IMR-90 (cell line): ENCODE results near the gene COL19A1. TPM values are rescaled to one million over a fixed set of nuclear protein-coding genes. Genes with fewer than 3 reads are reported as not detected.
"Not testable (repeated sequence)": the region's sequence is repeated elsewhere in the genome, so short reads cannot be mapped to it uniquely, and the experiment has no call there.

Source experiments
- ATAC-seq: fragments of 200-7000 bp; cut with Tn5 transposase; 2 replicates; pipeline ENCODE4 v1.9.1; 2020; ENCODE audit warnings: low read depth, mild to moderate bottlenecking, moderate library complexity
- BruUV-seq: library from RNA; stranded (reverse); fragments of 400-500 nt; replicated peaks from 2 replicates; lab custom pipeline; 2021; lab: Mats Ljungman, UMichigan
- CTCF ChIA-PET: fragments of 300-600 bp; formaldehyde crosslinking; extraction: SDS; loops from one replicate; lab custom pipeline; 2021; ENCODE audit warnings: antibody characterized with exemption; lab: Yijun Ruan, JAX
- POLR2A ChIA-PET: fragments of 300-600 bp; sonication (Branson Sonifier 250); formaldehyde crosslinking; loops from one replicate; lab custom pipeline; 2022; ENCODE audit warnings: antibody characterized with exemption; ENCODE audit not compliant: unreplicated experiment; lab: Charles Lee
- DNase-seq: peaks from one replicate; pipeline ENCODE4 v3.0.0; 2013
- H2AFZ ChIP-seq: replicated peaks from 2 replicates; pipeline ENCODE3; 2013; ENCODE audit warnings: low read length, mild to moderate bottlenecking; ENCODE audit not compliant: poor library complexity
- H2AK5ac ChIP-seq: 2 replicates; pipeline ENCODE4 v1.6.1; 2013; ENCODE audit warnings: low read depth, low read length, inconsistent platforms
- H2AK9ac ChIP-seq: replicated peaks from 2 replicates; pipeline ENCODE3; 2013; ENCODE audit warnings: mild to moderate bottlenecking, low read depth, low read length, moderate library complexity; ENCODE audit not compliant: poor library complexity
- H2BK120ac ChIP-seq: 2 replicates; pipeline ENCODE4 v1.6.1; 2013; ENCODE audit warnings: low read depth, low read length, inconsistent platforms
- H2BK15ac ChIP-seq: 3 replicates; pipeline ENCODE4 v1.6.1; 2013; ENCODE audit warnings: low read depth, low read length, inconsistent platforms
- H2BK20ac ChIP-seq: 2 replicates; pipeline ENCODE4 v1.6.1; 2013; ENCODE audit warnings: low read depth, mild to moderate bottlenecking, inconsistent platforms, low read length, moderate library complexity
- H2BK5ac ChIP-seq: 2 replicates; pipeline ENCODE4 v1.6.1; 2013; ENCODE audit warnings: mild to moderate bottlenecking, low read depth, low read length, inconsistent platforms; ENCODE audit not compliant: poor library complexity, severe bottlenecking
- H3K14ac ChIP-seq: replicated peaks from 2 replicates; pipeline ENCODE4 v1.6.1; 2013; ENCODE audit warnings: low read depth, low read length, inconsistent platforms
- H3K18ac ChIP-seq: 2 replicates; pipeline ENCODE4 v1.6.1; 2013; ENCODE audit warnings: low read depth, low read length, control low read depth
- H3K23ac ChIP-seq: 2 replicates; pipeline ENCODE4 v1.6.1; 2013; ENCODE audit warnings: low read depth, low read length, inconsistent platforms
- H3K27ac ChIP-seq: 2 replicates; pipeline ENCODE4 v1.5.1; 2013; ENCODE audit warnings: mild to moderate bottlenecking, control low read depth, low read length; ENCODE audit not compliant: insufficient read depth
- H3K27me3 ChIP-seq: 2 replicates; pipeline ENCODE4 v1.6.1; 2013; ENCODE audit warnings: low read length; ENCODE audit not compliant: control insufficient read depth, insufficient read depth
- H3K36me3 ChIP-seq: 2 replicates; pipeline ENCODE4 v1.6.1; 2013; ENCODE audit warnings: low read length, mixed read lengths; ENCODE audit not compliant: control insufficient read depth, insufficient read depth
- H3K4ac ChIP-seq: 2 replicates; pipeline ENCODE4 v1.6.1; 2013; ENCODE audit warnings: low read depth, low read length, inconsistent platforms
- H3K4me1 ChIP-seq: 2 replicates; pipeline ENCODE4 v1.6.1; 2013; ENCODE audit warnings: low read length, mixed read lengths; ENCODE audit not compliant: control insufficient read depth, insufficient read depth
- H3K4me2 ChIP-seq: 2 replicates; pipeline ENCODE4 v1.6.1; 2013; ENCODE audit warnings: low read depth, mild to moderate bottlenecking, control low read depth, low read length, moderate library complexity
- H3K4me3 ChIP-seq: 2 replicates; pipeline ENCODE4 v1.5.1; 2013; ENCODE audit warnings: low read depth, mild to moderate bottlenecking, control low read depth, low read length, moderate library complexity; ENCODE audit not compliant: insufficient read depth
- H3K56ac ChIP-seq: 2 replicates; pipeline ENCODE4 v1.6.1; 2013; ENCODE audit warnings: low read length, inconsistent platforms; ENCODE audit not compliant: insufficient read depth; ENCODE audit errors: extremely low read depth
- H3K79me1 ChIP-seq, 2 experiments: 2 replicates each; pipeline ENCODE4 v1.6.1; 2013; ENCODE audit warnings: low read length in 2 of 2, inconsistent platforms in 1 of 2, low read depth in 1 of 2
- H3K9ac ChIP-seq: 2 replicates; pipeline ENCODE4 v1.6.1; 2013; ENCODE audit warnings: low read depth, low read length, control low read depth
- H3K9me1 ChIP-seq: 2 replicates; pipeline ENCODE4 v1.6.1; 2013; ENCODE audit warnings: low read length, inconsistent platforms; ENCODE audit not compliant: insufficient read depth
- H3K9me3 ChIP-seq: 2 replicates; pipeline ENCODE4 v1.6.1; 2013; ENCODE audit warnings: low read length; ENCODE audit not compliant: control insufficient read depth, insufficient read depth
- H4K20me1 ChIP-seq: 2 replicates; pipeline ENCODE4 v1.6.1; 2013; ENCODE audit warnings: low read length, inconsistent platforms; ENCODE audit not compliant: insufficient read depth
- H4K5ac ChIP-seq: 2 replicates; pipeline ENCODE4 v1.6.1; 2013; ENCODE audit warnings: mild to moderate bottlenecking, low read depth, low read length, control low read depth
- H4K8ac ChIP-seq, 2 experiments: 2 replicates each; pipeline ENCODE4 v1.6.1; 2013; ENCODE audit warnings: low read depth in 2 of 2, low read length in 2 of 2, control low read depth in 1 of 2, inconsistent platforms in 1 of 2
- H4K91ac ChIP-seq: 2 replicates; pipeline ENCODE4 v1.6.1; 2013; ENCODE audit warnings: low read depth, low read length, inconsistent platforms; ENCODE audit not compliant: insufficient read depth
- WGBS, 2 experiments: methylation state at CpG; one replicate each; pipeline versions ENCODE4 v1.1.5 to v1.1.7; 2013; ENCODE audit warnings: missing lambda C conversion rate in 2 of 2; ENCODE audit not compliant: insufficient read length in 1 of 2; ENCODE audit errors: extremely low coverage in 2 of 2; 5-methylcytosine and 5-hydroxymethylcytosine counted together
- dilution Hi-C: fragments of 300-500 bp; cut with HindIII; formaldehyde crosslinking; loops from one replicate; pipeline ENCODE4 v1.14.3; 2018; ENCODE audit warnings: low sequenced_read_pairs; ENCODE audit not compliant: unreplicated experiment
- in situ Hi-C: fragments of 300-500 bp; cut with MboI; formaldehyde crosslinking; loops from 3 replicates; pipeline ENCODE4 v1.14.3; 2019; ENCODE audit warnings: low sequenced_read_pairs, inconsistent platforms, mixed read lengths
- intact Hi-C: fragments of 100-400 bp; cut with micrococcal nuclease; formaldehyde crosslinking; loops from 2 replicates; pipeline ENCODE4 v1.10.0; 2022
- polyA plus RNA-seq, 3 experiments: library from polyadenylated mRNA; depleted of rRNA; stranded (reverse); fragments of >200 nt; gene quantifications; 2 replicates each; pipeline ENCODE4 v1.2.3, GENCODE V29; 2012; ENCODE audit warnings: low replicate concordance in 1 of 3
- total RNA-seq: library from RNA; depleted of rRNA; stranded (reverse); fragments of >200 nt; gene quantifications from 2 replicates; pipeline ENCODE4 v1.2.3, GENCODE V29; 2012

The COL19A1 gene
- total and polyA plus RNA-seq, 2 of the 4 experiments (the other 2 are of a cell fraction) = under 0.01 TPM; not detected in 1

- H3K4me1 ChIP-seq, H3K4me2 ChIP-seq, H2BK120ac ChIP-seq, H3K14ac ChIP-seq, BruUV-seq, H3K36me3 ChIP-seq, H2BK5ac ChIP-seq, H3K4ac ChIP-seq, H2AFZ ChIP-seq, DNase-seq, H4K20me1 ChIP-seq, H3K27ac ChIP-seq, H4K91ac ChIP-seq, H3K23ac ChIP-seq, H3K27me3 ChIP-seq, in situ Hi-C loops, H2AK5ac ChIP-seq, H3K9ac ChIP-seq, H3K4me3 ChIP-seq, dilution Hi-C loops, ATAC-seq, H3K56ac ChIP-seq, H4K5ac ChIP-seq, POLR2A ChIA-PET, H3K9me3 ChIP-seq, H2AK9ac ChIP-seq, H2BK15ac ChIP-seq, H3K79me1 ChIP-seq, intact Hi-C loops, H3K18ac ChIP-seq, H2BK20ac ChIP-seq, H3K9me1 ChIP-seq, H4K8ac ChIP-seq: not testable (repeated sequence)
- WGBS, 2 experiments = no CpG with 5 or more reads among the region's 5 CpGs
- CTCF ChIA-PET = interaction anchor here (0.9 kb wide), 1 partner anchor 15 kb away, joined by 4 read pairs; no protein-coding TSS in a partner anchor
These were observed 42.0 kb upstream of the COL19A1 start for GRCh38 chr6:69824355-69824754.
